Immature natural killer cell (primary cell): ENCODE measurements around the gene CDH12. TPM values are rescaled to one million over a fixed set of nuclear protein-coding genes. Genes with fewer than 3 reads are reported as not detected.
"Not testable (repeated sequence)": the region's sequence is repeated elsewhere in the genome, so short reads cannot be mapped to it uniquely, and the experiment has no call there.

ENCODE experiments used
- DNase-seq, 3 donors: peaks; one replicate each; pipeline ENCODE4 v3.0.0; 2022; ENCODE audit warnings: mixed read lengths in 1 of 3
- H3K27ac Mint-ChIP-seq, 6 donors: one replicate each; pipeline ENCODE4 v1.8.0; 2020; ENCODE audit warnings: mixed read lengths in 6 of 6, mild to moderate bottlenecking in 5 of 6, inconsistent platforms in 4 of 6, moderate library complexity in 3 of 6
- H3K27me3 Mint-ChIP-seq, 3 donors: one replicate each; pipeline ENCODE4 v1.8.0; 2020 to 2021; ENCODE audit warnings: low read depth in 3 of 3, mild to moderate bottlenecking in 3 of 3, mixed read lengths in 3 of 3, moderate library complexity in 3 of 3, inconsistent platforms in 1 of 3
- H3K36me3 Mint-ChIP-seq, 3 donors: one replicate each; pipeline ENCODE4 v1.8.0; 2020; ENCODE audit warnings: mixed read lengths in 3 of 3, inconsistent platforms in 2 of 3, mild to moderate bottlenecking in 2 of 3
- H3K4me1 Mint-ChIP-seq, 2 donors: one replicate each; pipeline ENCODE4 v1.8.0; 2020; ENCODE audit warnings: inconsistent platforms in 2 of 2, mild to moderate bottlenecking in 2 of 2, mixed read lengths in 2 of 2, moderate library complexity in 1 of 2
- H3K4me3 Mint-ChIP-seq, 5 donors: one replicate each; pipeline ENCODE4 v1.8.0; 2020; ENCODE audit warnings: mild to moderate bottlenecking in 5 of 5, mixed read lengths in 5 of 5, inconsistent platforms in 3 of 5, moderate library complexity in 3 of 5
- H3K9me3 Mint-ChIP-seq, 6 donors: one replicate each; pipeline ENCODE4 v1.8.0; 2020; ENCODE audit warnings: mild to moderate bottlenecking in 6 of 6, mixed read lengths in 6 of 6, inconsistent platforms in 4 of 6, moderate library complexity in 3 of 6
- polyA plus RNA-seq, 3 donors: library from polyadenylated mRNA; unstranded; fragments of 300-500 nt; fragmentation: Illumina TruSeq; gene quantifications; one replicate each; pipeline ENCODE4 v1.2.3, GENCODE V29; 2021

Gene CDH12
- polyA plus RNA-seq, 3 donors from 2014 or later: not detected

DNA sequence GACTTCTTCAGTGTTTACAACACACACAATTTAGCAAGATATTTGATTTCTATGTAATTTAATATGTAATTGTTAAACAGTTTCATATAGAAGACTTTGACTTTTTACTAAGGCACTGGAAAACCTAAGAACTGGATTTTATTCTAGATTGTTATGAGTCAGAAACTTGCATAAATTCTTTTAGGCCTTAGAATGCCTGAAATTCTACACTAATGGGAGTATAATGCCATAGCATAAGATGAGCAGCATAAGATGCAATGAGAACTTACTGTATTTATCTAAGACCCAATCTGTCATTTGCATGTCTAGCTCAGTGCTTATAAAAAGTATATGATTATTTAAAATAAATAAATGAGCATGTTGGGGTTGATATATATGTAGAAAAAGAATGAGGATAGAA, 285.2 kb downstream of the CDH12 start:
- peaks cover 0 to 2% (median 0%) of the 10 kb centered on the region in 3 donors for H3K27me3 Mint-ChIP-seq

DNA sequence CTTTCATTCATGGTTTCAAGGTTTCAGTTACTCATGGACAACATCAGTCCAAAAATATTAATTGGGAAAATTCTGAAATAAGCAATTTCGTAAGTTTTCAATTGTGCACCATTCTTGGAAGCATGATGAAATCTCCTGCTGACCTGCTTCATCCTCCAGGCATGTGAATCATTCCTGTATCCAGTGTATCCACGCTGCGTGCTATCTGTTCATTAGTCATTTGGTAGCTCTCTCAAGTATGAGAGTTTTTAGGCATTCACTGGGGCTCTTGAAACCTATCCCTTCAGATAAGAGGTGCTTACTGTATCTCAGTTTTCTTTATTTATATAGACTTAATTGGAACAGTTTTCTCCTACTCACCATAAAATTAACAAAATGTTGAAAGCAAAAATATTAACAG, 293.0 kb downstream of the CDH12 start:
- no peak overlapping the region for H3K4me3 Mint-ChIP-seq
- H3K9me3 Mint-ChIP-seq: peaks cover 8 to 33% (median 16%) of the 10 kb centered on the region in 6 donors
- H3K27me3 Mint-ChIP-seq: peaks cover 0 to 2% (median 0%) of the 10 kb centered on the region in 3 donors
- peaks cover 0 to 3% (median 0%) of the 10 kb centered on the region in 3 donors for H3K36me3 Mint-ChIP-seq
- no peak for DNase-seq
- H3K27ac Mint-ChIP-seq: no peak overlapping the region
- H3K4me1 Mint-ChIP-seq: no peaks in the 10 kb centered on the region

More for the DNA sequence above, 285.2 kb downstream of the CDH12 start:
- Mint-ChIP-seq H3K27ac (no peak overlapping the region), H3K4me3 (no peak overlapping the region), H3K36me3 (no peaks in the 10 kb centered on the region), H3K9me3 (peaks cover 3 to 56% (median 22%) of the 10 kb centered on the region in 6 donors), H3K4me1 (no peaks in the 10 kb centered on the region)
- DNase-seq: no peak

DNA sequence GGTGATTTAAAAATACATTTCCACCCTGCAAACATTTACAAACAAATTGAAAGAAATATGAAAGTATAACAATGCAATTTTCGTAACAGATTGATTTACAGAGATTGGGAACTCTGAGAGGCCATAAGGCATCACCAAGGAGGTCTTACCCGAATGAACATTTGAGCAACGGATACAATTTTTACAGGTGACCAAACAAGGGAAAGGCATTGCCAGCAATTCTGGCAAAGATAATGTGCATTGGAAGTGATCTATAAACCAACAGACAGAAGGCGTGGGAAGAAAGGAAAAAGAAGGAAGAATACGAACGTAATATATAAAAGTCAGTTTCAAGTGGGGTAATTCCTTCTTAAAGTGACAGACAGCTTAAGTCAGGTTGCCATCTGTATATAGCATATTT, 295.9 kb downstream of the CDH12 start:
- no peak for DNase-seq
- Mint-ChIP-seq H3K4me1 (no peaks in the 10 kb centered on the region), H3K4me3 (no peak overlapping the region), H3K27ac (no peak overlapping the region), H3K36me3 (peaks cover 0 to 3% (median 0%) of the 10 kb centered on the region in 3 donors), H3K27me3 (no peaks in the 10 kb centered on the region), H3K9me3 (peaks cover 8 to 30% (median 16%) of the 10 kb centered on the region in 6 donors)

DNA sequence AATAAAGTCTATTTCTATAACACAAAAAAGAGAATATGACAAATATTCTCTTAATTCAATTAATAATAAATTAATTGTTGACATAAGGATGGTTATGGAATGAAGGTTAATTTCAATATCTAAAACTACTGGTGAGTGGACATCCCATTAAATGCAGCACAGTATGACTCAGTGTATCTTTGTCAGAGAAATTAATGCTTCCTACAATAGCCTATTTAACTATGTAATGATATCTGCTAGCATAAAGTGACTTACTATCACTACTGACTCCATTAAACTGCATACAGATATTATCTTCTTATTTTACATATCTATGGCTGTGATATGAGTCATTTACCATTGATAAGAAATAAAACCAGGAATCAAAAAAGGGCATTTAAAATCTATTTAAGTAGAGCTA, 298.7 kb downstream of the CDH12 start:
- Mint-ChIP-seq H3K9me3 (peaks cover 18 to 43% (median 23%) of the 10 kb centered on the region in 6 donors), H3K27me3 (no peaks in the 10 kb centered on the region), H3K4me3 (no peak overlapping the region), H3K4me1 (no peaks in the 10 kb centered on the region), H3K27ac (no peak overlapping the region), H3K36me3 (peaks cover 0 to 3% (median 0%) of the 10 kb centered on the region in 3 donors)
- no peak for DNase-seq

DNA sequence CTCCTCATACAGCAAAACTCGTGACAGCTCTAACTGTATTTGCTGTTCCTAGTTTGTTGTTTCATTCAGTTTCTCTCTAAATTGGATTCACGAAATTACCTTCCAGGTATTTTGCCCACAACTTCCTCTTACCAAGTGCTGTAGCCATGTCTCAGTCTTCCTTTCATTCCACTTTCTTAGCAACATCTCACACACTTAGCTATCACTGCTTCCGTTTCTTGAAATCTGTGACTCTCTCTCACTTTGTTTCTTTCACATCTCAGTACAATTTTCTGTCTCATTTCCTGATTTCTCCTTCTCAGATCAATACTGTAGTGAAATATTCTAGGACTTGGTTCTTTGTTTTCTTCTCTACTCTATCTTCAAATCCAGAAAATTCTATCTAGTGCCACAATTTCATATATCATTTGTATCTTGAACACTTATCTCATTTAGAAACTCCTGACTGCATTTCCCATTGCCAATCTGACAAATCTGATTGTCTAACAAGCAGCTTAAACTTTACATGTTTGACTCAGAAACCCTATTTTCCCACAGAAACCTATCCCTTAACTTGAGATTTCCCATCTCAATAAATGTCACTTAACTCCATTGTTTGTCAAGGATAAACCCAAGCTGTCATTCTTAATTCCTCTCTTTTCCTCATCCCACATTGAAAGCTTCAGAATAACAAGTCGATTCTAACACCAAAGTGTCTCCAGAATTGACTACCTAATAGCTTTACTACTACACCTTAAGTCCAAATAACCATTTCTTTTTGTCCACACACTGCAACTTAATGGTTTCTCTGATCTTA, 303.1 kb downstream of the CDH12 start:
- Mint-ChIP-seq H3K4me3 (no peak overlapping the region), H3K27me3 (no peaks in the 10 kb centered on the region), H3K4me1 (no peaks in the 10 kb centered on the region), H3K36me3 (no peaks in the 10 kb centered on the region), H3K9me3 (peaks cover 16 to 47% (median 26%) of the 10 kb centered on the region in 6 donors), H3K27ac (no peak overlapping the region)
- DNase-seq: no peak

DNA sequence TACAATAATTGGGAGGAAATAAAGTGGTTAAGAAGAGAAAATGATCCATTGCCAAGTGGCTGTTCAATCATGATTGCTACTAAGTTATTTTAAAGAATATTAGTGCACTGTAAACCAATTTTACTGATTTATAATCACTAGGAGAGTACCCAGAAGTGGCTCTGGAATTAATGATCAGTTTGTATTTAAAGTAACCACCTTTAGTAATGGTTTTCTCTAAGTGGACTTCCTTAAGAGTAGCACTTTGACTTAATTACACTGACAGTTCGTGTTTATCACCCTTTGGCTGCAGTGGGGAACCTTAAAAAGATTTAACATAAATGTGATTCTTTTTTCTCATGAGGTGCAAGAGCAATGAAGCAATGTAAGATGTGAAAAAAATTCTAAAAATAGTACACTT, 310.8 kb downstream of the CDH12 start:
- Mint-ChIP-seq H3K4me3 (no peak overlapping the region), H3K36me3 (no peaks in the 10 kb centered on the region), H3K9me3 (peaks cover 10 to 39% (median 29%) of the 10 kb centered on the region in 6 donors), H3K27ac (no peak overlapping the region), H3K27me3 (no peaks in the 10 kb centered on the region), H3K4me1 (no peaks in the 10 kb centered on the region)
- no peak for DNase-seq

DNA sequence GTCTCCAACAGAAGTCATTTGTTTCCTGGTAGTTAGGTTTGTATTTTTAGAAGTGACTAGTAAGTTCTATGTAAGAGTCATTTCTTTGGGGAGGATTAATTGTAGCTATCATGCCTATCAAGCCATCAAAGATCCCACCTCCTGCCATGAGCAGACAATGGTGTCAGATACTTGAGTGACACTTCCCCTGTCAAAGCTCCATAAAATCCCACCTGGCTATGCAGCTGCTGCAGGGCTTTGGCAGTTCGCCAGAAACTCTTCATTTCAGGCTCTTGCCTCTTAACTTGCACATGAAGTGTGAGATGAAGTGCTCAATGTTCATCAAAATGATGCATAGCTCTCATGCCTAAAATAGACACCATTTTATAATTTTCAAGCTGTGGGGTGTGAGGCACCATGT, 312.1 kb downstream of the CDH12 start:
- Mint-ChIP-seq H3K36me3 (no peaks in the 10 kb centered on the region), H3K9me3 (peaks cover 10 to 40% (median 26%) of the 10 kb centered on the region in 6 donors), H3K27me3 (no peaks in the 10 kb centered on the region), H3K4me1 (no peaks in the 10 kb centered on the region), H3K4me3 (no peak overlapping the region), H3K27ac (no peak overlapping the region)
- DNase-seq: no peak

DNA sequence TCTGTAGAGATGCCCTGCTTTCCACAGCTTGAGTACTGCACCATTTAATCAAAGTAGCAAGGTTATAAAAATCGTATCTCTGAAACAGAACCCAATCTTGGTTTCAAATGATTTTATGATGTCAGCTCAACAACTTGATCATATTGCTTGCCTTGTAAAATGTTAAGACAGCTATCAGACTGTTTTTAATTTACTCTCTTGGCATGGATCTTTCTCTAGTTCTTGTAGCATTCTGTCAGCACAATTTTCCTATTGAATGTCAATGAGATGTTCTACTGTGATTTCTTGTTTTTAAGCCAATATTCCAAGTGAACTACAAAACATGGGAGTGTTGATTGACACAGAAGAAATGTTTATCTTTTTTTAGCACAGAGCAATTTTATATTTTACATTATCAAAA, 313.4 kb downstream of the CDH12 start:
- no peak overlapping the region for H3K27ac Mint-ChIP-seq
- DNase-seq: no peak

DNA sequence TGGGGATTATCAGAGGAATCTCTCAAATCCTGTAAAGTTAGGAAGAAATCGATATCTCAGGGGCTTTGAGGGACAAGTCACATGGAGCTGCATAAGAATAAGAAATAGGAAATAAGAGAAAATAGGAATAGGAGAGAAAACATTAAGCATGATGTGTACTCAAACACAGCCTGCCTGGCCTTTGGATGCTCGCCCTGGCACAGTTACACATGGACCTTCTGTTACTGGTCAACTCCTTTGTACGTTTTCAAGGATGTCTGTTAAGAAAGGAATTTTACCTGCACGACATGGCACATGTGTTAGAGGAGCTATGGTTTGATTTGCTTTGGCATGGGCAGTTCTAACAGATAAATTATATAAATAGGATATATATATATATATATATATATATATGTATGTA, 321.2 kb downstream of the CDH12 start:
- H3K4me3 Mint-ChIP-seq: no peak overlapping the region

More for the DNA sequence above, 313.4 kb downstream of the CDH12 start:
- H3K4me1 Mint-ChIP-seq: no peaks in the 10 kb centered on the region
- no peaks in the 10 kb centered on the region for H3K36me3 Mint-ChIP-seq
- H3K4me3 Mint-ChIP-seq: no peak overlapping the region
- H3K9me3 Mint-ChIP-seq: peaks cover 10 to 40% (median 24%) of the 10 kb centered on the region in 6 donors
- H3K27me3 Mint-ChIP-seq: no peaks in the 10 kb centered on the region

DNA sequence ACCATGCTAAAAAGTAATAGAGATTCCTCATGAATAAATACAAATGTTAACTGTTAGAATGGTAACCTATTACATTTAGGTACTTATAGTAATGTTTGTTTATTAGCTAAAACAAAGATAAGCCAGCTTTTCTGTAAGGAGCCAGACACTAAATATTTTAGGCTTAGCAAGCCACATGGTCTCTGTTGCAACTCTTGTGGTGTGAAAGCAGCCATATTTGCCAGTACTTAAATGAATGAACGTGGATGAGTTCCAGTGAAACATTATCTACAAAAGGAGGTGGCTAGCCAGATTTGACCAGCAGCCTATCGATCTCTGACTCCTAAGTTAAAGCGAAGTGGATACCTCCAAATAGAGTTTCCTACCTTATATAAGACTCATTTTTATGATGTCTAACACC, 331.6 kb downstream of the CDH12 start:
- Mint-ChIP-seq H3K27ac (no peak overlapping the region), H3K27me3 (peaks cover 0 to 2% (median 0%) of the 10 kb centered on the region in 3 donors), H3K36me3 (no peaks in the 10 kb centered on the region), H3K4me3 (no peak overlapping the region), H3K4me1 (no peaks in the 10 kb centered on the region), H3K9me3 (peaks cover 12 to 51% (median 24%) of the 10 kb centered on the region in 6 donors)
- no peak for DNase-seq

More for the DNA sequence above, 321.2 kb downstream of the CDH12 start:
- peaks cover 7 to 37% (median 13%) of the 10 kb centered on the region in 6 donors for H3K9me3 Mint-ChIP-seq
- H3K27me3 Mint-ChIP-seq: peaks cover 0 to 2% (median 0%) of the 10 kb centered on the region in 3 donors
- H3K36me3 Mint-ChIP-seq: peaks cover 0 to 3% (median 0%) of the 10 kb centered on the region in 3 donors
- H3K4me1 Mint-ChIP-seq: no peaks in the 10 kb centered on the region
- no peak overlapping the region for H3K27ac Mint-ChIP-seq
- no peak for DNase-seq

DNA sequence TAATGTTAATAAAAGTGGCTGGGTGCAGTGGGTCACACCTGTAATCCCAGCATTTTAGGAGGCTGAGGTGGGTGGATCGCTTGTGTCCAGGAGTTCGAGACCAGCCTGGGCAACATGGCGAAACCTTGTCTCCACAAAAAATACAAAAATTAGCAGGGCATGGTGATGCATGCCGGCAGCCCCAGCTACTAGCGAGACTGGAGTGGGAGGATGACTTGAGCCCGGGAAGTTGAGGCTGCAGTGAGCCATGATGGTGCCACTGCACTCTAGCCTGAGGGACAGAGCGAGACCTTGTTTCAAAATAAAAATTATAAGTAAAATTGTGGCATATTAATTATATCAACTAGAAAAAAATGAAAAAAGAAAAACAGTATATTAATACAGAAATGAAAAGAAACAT, 336.6 kb downstream of the CDH12 start:
- not testable (repeated sequence) for DNase-seq, H3K4me3 Mint-ChIP-seq, H3K4me1 Mint-ChIP-seq, H3K27me3 Mint-ChIP-seq, H3K27ac Mint-ChIP-seq, H3K36me3 Mint-ChIP-seq
- H3K9me3 Mint-ChIP-seq: peaks cover 3 to 31% (median 17%) of the 10 kb centered on the region in 6 donors

DNA sequence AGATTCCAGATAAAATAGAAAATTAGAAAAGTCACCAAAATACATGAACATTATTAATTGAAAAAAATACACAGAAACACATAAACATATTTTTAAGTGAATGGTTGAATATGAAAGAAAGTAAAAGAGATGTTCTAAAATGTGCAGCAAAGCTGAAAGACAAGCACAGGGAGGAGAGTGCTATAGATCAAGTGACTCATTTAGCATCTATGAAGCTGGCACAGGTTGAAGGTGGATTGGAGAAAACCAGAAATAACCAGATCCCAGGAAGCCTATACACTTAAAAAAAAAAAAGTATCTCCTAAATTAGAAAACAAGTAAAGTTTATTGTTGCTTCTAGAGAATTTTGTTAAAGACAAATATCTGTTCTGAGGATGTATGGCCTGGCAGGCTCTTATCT, 338.9 kb downstream of the CDH12 start:
- Mint-ChIP-seq H3K4me3 (no peak overlapping the region), H3K36me3 (no peaks in the 10 kb centered on the region), H3K4me1 (no peaks in the 10 kb centered on the region), H3K27ac (no peak overlapping the region), H3K27me3 (no peaks in the 10 kb centered on the region), H3K9me3 (peaks cover 5 to 38% (median 19%) of the 10 kb centered on the region in 6 donors)
- DNase-seq: no peak

DNA sequence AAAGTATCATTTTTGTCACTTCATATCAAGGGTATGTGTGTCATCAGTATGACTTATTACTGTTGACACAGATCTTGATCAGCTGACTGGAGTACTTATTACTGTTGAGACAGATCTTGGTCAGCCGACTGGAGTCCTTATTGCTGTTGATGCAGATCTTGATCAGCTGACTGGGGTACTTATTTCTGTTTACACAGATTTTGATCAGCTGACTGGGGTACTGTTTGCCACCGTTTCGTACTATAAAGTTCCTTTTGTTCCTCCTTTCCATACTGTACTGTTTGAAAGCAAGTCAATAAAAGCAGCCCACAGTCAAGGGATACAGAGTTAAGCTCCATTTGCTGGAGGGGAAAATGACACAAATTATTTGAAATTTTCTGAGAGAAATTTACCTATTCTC, 347.3 kb downstream of the CDH12 start:
- Mint-ChIP-seq H3K4me1 (no peaks in the 10 kb centered on the region), H3K4me3 (no peak overlapping the region), H3K9me3 (peaks cover 14 to 57% (median 26%) of the 10 kb centered on the region in 6 donors), H3K27ac (no peak overlapping the region), H3K36me3 (no peaks in the 10 kb centered on the region), H3K27me3 (no peaks in the 10 kb centered on the region)
- DNase-seq: no peak

DNA sequence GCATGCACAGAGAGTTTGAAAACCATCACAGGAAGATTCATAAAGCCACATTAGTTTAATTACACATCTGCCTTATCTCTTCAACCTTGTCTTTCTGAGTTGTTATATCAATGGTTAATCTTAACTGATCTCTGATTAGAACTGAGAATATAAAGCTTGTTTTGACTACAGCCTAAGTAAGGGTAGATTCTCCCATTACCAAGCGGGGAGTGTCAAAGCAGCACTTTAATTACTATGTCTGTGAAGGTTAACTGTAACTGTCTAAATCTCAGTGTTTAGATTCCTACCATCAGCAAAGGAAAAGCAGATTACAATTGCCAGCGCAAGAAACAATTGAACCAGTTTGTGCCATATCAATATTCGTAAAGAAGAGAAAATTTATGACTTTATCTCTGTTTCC, 348.7 kb downstream of the CDH12 start:
- Mint-ChIP-seq H3K4me3 (no peak overlapping the region), H3K27me3 (no peaks in the 10 kb centered on the region)

More for the DNA sequence above, 348.7 kb downstream of the CDH12 start:
- no peaks in the 10 kb centered on the region for H3K36me3 Mint-ChIP-seq
- H3K27ac Mint-ChIP-seq: no peak overlapping the region
- DNase-seq: no peak
- H3K9me3 Mint-ChIP-seq: peaks cover 10 to 63% (median 27%) of the 10 kb centered on the region in 6 donors
- H3K4me1 Mint-ChIP-seq: no peaks in the 10 kb centered on the region
